Fibroblast of villous mesenchyme (primary cell): ENCODE data around the gene PEAK1. TPM values are rescaled to one million over a fixed set of nuclear protein-coding genes. Genes with fewer than 3 reads are reported as not detected.
"Not testable (repeated sequence)": the region's sequence is repeated elsewhere in the genome, so short reads cannot be mapped to it uniquely, and the experiment has no call there.

Experiments used
- DNase-seq: peaks from one replicate; pipeline ENCODE4 v3.0.0-alpha.2; 2010; ENCODE audit warnings: low read depth
- H3K4me3 ChIP-seq: 2 replicates; pipeline ENCODE4 v1.5.1; 2011; ENCODE audit warnings: low read depth, mild to moderate bottlenecking, low read length
- total RNA-seq: library from RNA; depleted of rRNA; stranded (reverse); fragments of >200 nt; gene quantifications from 2 replicates; pipeline ENCODE4 v1.2.3, GENCODE V29; 2012
- TF ChIP-seq, protein P1 (sequence below): IDR thresholded peaks from 2 replicates; pipeline ENCODE4 v1.5.1; 2012; ENCODE audit warnings: low read depth, mild to moderate bottlenecking, low read length; ENCODE audit not compliant: insufficient read depth

PEAK1 gene
- total RNA-seq, 1 donor: 77.3 TPM

- no peak for DNase-seq
These were observed 143.0 kb downstream of the PEAK1 start for GRCh38 chr15:77276943-77277342.

DNA sequence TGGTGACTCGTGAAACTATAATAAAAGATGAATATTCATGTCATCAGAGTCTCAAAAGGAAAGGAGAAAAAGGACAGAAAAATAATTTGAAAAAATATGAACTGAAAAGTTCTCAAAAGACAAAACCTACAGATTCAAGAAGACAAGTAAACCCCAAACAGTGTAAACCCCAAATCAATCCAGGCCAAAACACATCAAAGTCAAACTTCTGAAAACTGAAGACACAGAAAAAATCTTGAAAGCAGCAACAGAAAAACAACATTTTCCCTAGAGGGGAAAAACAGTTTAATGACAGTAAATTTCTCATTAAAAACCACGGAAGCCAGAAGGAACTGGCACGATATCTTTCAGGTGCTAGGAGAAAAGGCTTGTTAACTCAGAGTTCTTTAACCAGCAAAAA, 143.8 kb downstream of the PEAK1 start:
- no peak overlapping the region for H3K4me3 ChIP-seq
- DNase-seq: no peak
- TF ChIP-seq, protein P1, sequence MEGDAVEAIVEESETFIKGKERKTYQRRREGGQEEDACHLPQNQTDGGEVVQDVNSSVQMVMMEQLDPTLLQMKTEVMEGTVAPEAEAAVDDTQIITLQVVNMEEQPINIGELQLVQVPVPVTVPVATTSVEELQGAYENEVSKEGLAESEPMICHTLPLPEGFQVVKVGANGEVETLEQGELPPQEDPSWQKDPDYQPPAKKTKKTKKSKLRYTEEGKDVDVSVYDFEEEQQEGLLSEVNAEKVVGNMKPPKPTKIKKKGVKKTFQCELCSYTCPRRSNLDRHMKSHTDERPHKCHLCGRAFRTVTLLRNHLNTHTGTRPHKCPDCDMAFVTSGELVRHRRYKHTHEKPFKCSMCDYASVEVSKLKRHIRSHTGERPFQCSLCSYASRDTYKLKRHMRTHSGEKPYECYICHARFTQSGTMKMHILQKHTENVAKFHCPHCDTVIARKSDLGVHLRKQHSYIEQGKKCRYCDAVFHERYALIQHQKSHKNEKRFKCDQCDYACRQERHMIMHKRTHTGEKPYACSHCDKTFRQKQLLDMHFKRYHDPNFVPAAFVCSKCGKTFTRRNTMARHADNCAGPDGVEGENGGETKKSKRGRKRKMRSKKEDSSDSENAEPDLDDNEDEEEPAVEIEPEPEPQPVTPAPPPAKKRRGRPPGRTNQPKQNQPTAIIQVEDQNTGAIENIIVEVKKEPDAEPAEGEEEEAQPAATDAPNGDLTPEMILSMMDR: no peak

More at GRCh38 chr15:77276943-77277342, 143.0 kb downstream of the PEAK1 start:
- TF ChIP-seq, protein P1: no peak
- no peak overlapping the region for H3K4me3 ChIP-seq

DNA sequence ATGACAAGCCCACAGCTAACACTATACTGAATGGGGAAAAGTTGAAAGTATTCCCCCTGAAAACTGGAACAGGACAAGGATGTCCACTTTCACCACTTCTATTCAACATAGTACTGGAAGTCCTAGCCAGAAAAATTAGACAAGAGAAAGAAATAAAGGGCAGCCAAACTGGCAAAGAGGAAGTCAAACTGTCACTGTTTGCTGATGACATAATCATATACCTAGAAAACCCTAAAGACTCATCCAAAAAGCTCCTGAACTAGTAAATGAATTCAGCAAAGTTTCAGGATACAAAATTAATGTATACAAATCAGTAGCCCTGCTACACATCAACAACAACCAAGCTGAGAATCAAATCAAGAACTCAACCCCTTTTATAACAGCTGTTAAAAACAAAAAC, 146.8 kb downstream of the PEAK1 start:
- DNase-seq, H3K4me3 ChIP-seq: not testable (repeated sequence)

- peak; percentile 75 for DNase-seq
- H3K4me3 ChIP-seq: no peak overlapping the region
- TF ChIP-seq, protein P1: no peak
These were observed 153.1 kb downstream of the PEAK1 start for GRCh38 chr15:77266708-77267386.

GRCh38 chr15:77255385-77255784, 164.5 kb downstream of the PEAK1 start:
- TF ChIP-seq, protein P1: no peak
- no peak for DNase-seq
- no peak overlapping the region for H3K4me3 ChIP-seq

GRCh38 chr15:77251662-77252061, 168.2 kb downstream of the PEAK1 start:
- TF ChIP-seq, protein P1: no peak
- no peak for DNase-seq
- H3K4me3 ChIP-seq: no peak overlapping the region

- H3K4me3 ChIP-seq: no peak overlapping the region
- TF ChIP-seq, protein P1: no peak
- DNase-seq: no peak
These were observed 172.8 kb downstream of the PEAK1 start for GRCh38 chr15:77247116-77247515.
